Vagina (tissue), 2 donors: Measurements from ENCODE around the gene METTL16.
"Not testable (repeated sequence)": the region's sequence is repeated elsewhere in the genome, so short reads cannot be mapped to it uniquely, and the experiment has no call there.

Experiments used
- CTCF ChIP-seq, 3 experiments: fragments of 450-650 bp in 2 of 3; fragments of 200-600 bp in 1 of 3; sonication (generic) in 1 of 3; IDR thresholded peaks; one replicate each; pipeline ENCODE4 v1.5.1; 2017 to 2019; ENCODE audit warnings: antibody characterized with exemption in 3 of 3, mild to moderate bottlenecking in 2 of 3, moderate library complexity in 2 of 3
- POLR2A ChIP-seq, 2 donors: fragments of 450-650 bp; IDR thresholded peaks; one replicate each; pipeline ENCODE4 v1.6.1; 2017; ENCODE audit warnings: antibody characterized with exemption in 2 of 2, mild to moderate bottlenecking in 2 of 2, moderate library complexity in 2 of 2

GRCh38 chr17:2439997-2440396 lies 71.7 kb downstream of the METTL16 start:
- not testable (repeated sequence) for TF ChIP-seq CTCF, POLR2A (IDR thresholded peaks at IDR 0.05)
